ENCODE data around the gene ZNF407.
"Not testable (repeated sequence)": the region's sequence is repeated elsewhere in the genome, so short reads cannot be mapped to it uniquely, and the experiment has no call there.

The ZNF407 gene

GRCh38 chr18:75073654-75074053 is 476.0 kb downstream of the ZNF407 start:
- DNase-seq (ENCODE audit: low spot score), result no peak

DNA sequence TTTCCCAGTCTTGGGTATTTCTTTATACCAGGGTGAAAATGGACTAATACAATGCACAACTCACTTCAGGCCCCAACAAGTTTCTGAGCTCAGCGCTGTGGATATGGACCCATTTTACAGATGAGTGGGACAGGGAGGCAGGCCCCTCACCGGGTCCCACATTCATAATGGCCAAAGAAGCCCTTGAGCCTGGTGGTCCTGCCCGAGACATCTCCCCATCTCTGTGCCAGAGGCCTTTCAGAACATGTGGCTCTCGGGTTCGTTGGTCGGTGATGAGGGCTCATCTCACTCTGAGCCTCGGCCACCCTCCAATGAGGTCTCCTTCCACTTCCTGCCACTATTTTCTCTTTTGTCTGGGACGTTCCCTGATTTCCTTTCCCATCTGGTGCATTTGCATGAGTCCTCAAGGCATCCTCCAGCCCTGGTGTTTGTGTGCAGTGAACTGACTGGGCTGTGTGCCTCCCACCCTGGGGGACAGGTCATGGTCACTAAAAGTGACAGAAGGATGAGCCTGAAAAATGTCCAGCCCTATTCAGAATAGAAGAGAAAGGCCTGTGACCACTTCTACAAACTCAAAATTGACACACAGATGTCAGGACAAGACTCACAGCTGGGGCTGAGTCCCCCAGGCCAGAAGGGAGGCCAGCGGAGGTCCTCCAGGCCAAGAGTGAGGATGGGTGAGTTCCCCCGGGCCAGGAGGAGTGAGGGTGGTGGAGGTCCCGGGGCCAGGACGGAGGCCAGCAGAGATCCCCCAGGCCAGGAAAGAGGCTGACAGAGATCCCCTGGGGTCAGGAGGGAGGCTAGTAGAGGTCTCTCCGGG is 476.7 kb downstream of the ZNF407 start:
- no peak for DNase-seq (ENCODE audit: low spot score)

DNA sequence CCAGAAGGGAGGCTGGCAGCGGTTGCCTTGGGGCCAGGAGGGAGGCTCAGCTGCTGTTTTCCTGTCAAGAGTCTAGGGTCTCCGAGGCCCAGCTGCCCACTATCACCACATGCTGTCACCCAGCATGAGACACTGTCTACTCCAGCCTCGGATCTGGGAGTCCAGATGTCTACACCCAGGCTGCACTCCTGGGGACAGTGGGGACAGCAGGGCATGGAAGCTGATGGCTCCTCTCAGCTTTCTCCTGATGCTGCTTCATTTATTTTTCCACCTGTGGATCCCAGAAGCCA is 477.3 kb downstream of the ZNF407 start:
- no peak for DNase-seq (ENCODE audit: low spot score)

- no peak for DNase-seq (ENCODE audit: low spot score)
Measured at GRCh38 chr18:75075429-75075841, 477.8 kb downstream of the ZNF407 start.

- DNase-seq (ENCODE audit: low spot score), result no peak
Measured at GRCh38 chr18:75076286-75076685, 478.6 kb downstream of the ZNF407 start.

DNA sequence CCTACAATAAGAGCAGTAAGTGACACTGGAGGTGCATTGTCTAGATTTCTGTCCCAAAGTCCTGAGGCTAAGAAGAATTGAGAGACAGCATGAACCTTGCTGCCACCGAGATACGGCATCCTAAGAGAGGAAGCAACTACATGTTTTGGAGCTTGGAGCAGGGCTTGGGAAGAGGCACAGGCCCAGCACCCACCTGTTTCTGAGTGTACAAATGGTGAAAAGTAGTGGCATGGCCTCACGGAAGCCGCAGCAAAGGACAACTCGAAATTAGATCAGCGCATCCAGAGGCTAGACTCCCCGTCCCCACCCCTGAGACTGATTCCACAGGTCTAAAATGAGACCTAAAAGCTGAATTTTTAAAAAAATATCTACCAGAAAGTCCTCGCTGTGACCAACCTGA is 483.8 kb downstream of the ZNF407 start:
- no peak for DNase-seq (ENCODE audit: low spot score)

DNA sequence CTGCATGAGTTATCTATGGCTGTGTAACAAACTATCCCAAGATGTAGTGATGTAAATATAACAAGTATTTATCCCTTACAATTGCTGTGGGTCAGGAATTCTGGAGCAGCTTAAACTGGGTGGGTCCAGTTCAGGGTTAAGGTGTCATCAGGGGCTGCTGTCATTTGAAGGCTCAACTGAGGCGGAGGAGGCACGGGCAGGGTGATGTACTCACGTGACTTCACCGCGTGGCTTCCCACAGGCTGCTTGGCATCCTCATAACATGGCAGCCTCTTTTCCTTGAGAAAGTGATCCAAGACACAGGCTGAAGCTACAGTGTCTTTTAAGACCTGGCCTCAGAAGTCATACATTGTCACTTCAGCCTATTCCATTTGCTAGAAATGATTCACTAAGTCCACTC is 485.5 kb downstream of the ZNF407 start:
- DNase-seq (ENCODE audit: low spot score), result no peak

- DNase-seq (ENCODE audit: low spot score), result no peak
Measured at GRCh38 chr18:75083761-75084160, 486.1 kb downstream of the ZNF407 start.

DNA sequence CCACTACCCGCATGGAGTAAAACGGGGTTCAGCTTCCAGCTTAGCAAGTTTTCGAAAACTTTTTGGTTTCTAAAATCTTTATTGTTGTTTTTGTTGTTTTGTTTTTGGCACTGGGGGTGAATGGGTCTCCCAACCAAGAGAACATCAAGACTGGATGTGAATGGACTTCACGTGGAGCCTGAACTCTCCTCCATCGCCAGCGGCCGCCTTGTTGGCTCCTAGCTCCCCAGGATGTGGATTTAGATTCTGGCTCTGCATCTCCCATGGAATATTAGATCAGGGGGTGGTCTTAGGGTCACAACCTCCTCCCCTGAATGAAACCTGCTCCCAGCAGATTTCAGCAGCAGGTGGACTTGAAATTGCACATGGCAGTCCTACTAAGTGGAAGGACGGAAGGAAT is 488.0 kb downstream of the ZNF407 start:
- DNase-seq (ENCODE audit: low spot score), result not testable (repeated sequence)

- no peak for DNase-seq (ENCODE audit: low spot score)
Measured at GRCh38 chr18:75086494-75087034, 488.9 kb downstream of the ZNF407 start.

DNA sequence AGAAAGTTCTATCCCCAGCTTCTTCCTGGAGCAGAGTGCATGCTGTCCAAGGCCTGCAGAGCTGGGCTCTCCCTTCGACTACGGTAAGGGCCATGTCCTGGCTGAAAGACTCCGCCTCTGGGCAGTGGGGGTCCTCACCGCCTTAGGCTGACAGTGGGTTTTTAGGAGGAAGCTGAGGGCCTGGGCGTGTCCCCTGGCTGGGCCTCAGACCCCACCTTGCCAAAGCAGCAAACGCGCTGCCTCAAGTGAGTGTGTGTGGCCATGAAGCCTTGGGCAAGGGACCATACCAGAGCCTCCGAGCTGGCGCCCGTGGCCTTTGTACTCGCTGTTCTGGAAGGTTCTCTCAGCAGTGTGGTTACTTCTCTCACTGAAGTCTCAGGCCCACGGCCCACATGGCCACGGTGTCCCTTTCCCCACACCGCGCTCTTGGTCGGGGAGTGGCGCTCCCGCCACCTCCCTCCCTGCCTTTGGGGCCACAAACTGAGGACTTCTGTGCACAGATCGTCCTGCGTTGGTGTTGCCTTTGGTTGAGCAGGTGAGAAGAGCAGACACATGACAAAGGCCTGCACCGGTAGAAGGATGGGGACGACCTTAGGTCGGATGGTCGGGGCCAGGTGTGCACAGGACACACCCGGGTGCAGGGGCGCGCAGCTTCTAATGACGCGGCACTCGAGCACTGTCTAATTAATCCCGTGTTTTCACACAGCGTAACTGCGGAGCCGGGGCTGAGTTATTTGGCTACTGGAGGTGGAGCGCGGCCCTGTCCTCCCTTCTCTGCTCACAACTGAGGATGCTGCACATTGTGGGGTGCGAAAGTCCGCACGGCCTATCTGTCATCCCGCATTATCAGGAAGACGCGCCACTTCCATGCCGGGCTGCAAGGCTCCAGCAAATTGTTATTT is 489.7 kb downstream of the ZNF407 start:
- DNase-seq (ENCODE audit: low spot score), result no peak

DNA sequence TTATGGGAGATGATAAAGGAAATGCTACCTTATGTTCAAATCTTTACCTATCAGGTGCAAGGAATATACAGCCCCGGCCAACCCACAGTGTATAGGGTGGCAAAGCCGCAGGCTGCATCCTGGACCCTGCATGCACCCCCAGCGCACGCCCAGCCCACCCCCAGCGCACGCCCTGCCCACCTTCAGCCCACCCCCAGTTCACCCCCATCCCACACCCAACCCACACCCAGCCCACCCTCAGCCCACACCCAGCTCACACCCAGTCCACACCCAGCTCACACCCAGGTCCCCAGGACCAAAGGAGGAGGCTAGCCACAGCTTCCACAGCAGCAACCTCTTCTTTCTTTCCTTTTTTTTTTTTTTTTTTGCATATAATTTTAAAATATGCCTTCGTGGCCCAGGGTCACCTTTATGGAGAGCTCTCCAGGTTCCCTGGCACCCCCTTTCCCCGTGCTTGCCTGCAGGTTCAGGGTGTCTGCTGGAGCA is 490.4 kb downstream of the ZNF407 start:
- no peak for DNase-seq (ENCODE audit: low spot score)

DNA sequence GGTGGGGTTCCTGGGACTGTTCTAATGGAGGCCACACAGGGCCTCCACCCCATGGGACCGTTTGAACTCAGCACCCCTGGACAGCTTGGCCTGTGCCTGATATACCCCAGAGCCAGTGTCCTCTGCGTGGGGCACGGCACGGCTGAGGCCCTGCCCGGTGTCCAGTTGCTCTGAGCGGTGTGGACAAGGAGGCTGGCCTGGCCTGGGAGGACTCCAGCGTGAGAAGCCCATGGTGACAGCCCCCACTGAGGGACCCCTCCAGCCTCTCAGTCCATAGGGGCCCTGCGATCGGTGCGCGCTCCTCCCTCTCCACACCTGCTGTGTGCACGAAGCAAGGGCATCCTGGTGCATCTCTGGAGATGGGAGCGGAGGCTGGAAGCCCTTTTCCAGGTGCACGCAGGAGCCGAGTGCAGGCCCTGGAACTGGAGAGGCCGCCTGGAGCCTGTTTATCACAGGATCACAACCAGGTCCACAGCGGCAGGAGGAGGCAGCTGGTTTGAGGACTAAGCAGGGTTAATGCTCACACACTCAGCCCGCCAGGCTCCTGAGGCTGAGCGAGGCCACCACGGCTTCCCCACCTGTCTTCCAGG is 491.0 kb downstream of the ZNF407 start:
- DNase-seq (ENCODE audit: low spot score), result no peak

- DNase-seq (ENCODE audit: low spot score), result no peak
Measured at GRCh38 chr18:75089748-75090327, 492.2 kb downstream of the ZNF407 start.

DNA sequence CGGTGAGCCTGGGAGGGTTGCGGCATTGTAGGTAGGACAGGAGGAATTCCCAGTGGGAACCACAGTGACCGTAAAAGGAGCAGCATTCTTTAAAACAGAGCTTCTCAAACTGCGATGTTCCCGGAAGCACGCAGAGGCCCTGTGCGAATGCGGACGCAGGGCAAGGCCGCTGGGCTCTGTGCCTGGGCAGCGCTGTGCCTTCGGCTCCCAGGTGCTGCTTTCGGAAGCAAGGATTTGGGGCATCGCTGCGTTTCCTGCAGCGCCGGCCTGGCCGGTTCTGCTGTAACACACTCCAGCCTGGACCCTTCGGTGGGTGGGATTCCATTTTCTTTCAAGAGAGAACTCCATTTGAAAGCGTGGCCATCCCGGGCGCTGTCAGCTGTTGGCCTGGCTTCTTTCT is 492.7 kb downstream of the ZNF407 start:
- DNase-seq (ENCODE audit: low spot score), result no peak

GRCh38 chr18:75097491-75098225 is 500.0 kb downstream of the ZNF407 start:
- DNase-seq (ENCODE audit: low spot score), result no peak

- no peak for DNase-seq (ENCODE audit: low spot score)
Measured at GRCh38 chr18:75100832-75101630, 503.4 kb downstream of the ZNF407 start.

GRCh38 chr18:75101916-75102315 is 504.2 kb downstream of the ZNF407 start:
- DNase-seq (ENCODE audit: low spot score), result no peak

- not testable (repeated sequence) for DNase-seq (ENCODE audit: low spot score)
Measured at GRCh38 chr18:75104029-75104428, 506.4 kb downstream of the ZNF407 start.

GRCh38 chr18:75104483-75104882 is 506.8 kb downstream of the ZNF407 start:
- no peak for DNase-seq (ENCODE audit: low spot score)

All from Ammon's horn (tissue), 1 donor.